Activated T-cell treated with anti-CD3 and anti-CD28 coated beads for 4 hours (primary cell): ENCODE measurements around the gene MEI4.
"Not testable (repeated sequence)": the region's sequence is repeated elsewhere in the genome, so short reads cannot be mapped to it uniquely, and the experiment has no call there.

Experiments
- DNase-seq: peaks from one replicate; pipeline ENCODE4 v3.0.0-alpha.2; 2020

Gene MEI4

DNA sequence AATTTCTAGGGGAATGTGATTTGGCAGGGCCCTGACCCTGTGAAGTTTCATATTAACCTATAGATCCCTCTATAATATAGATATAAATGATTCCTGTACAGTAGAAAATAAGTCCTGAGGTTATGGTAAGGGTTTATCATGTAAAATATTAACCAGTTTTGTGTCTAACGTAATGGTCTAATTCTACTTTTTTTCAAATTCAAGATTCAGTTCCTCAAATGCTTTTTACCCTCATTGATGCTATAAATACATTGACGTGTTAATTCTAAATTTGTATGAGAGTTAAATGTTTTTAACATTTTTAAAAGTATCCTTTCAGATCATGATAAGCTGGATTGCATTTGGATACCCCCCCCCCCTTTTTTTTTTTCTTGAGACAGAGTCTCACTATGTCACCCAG is 169.4 kb downstream of the MEI4 start:
- DNase-seq = no peak

- DNase-seq = no peak
Observed at GRCh38 chr6:77825204-77825603, 172.4 kb downstream of the MEI4 start.

GRCh38 chr6:77829736-77830135 is 176.9 kb downstream of the MEI4 start:
- no peak for DNase-seq

GRCh38 chr6:77833749-77834148 is 180.9 kb downstream of the MEI4 start:
- DNase-seq = not testable (repeated sequence)

- no peak for DNase-seq
Observed at GRCh38 chr6:77834591-77834996, 181.8 kb downstream of the MEI4 start.

DNA sequence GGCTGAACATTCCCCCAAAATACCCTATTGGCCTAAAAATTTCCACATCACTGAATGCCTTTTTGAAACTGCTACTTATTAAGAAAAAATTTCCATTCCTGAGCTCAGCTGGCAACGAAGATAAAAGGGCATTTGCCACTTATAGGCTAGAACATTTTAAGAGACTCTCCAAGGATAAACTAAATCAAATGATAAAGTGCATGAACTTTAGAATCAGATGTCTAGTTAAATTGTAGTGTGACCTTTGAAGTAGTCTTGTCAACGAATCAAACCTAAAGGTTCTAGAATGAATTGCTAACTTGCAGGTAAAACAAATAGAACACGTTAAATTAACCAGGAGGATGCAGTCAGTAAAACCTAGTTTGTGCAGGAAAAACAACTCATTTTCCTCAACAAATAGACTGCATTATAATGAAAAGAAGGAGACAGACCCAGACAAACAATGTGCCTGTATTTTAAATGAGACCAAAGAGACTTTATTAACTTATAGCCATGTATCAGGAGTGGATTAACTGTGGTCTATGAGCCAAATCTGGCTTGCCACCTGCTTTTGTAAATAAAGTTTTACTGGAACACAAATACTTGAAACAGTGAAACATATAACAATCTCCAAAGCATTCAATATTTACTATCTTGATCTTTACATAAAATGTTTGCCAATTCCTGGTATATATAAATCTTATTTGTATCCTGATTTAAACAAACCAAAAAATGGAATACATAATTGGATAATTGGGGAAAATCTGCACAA is 184.4 kb downstream of the MEI4 start:
- no peak for DNase-seq

- DNase-seq = no peak
Observed at GRCh38 chr6:77839292-77839691, 186.5 kb downstream of the MEI4 start.

DNA sequence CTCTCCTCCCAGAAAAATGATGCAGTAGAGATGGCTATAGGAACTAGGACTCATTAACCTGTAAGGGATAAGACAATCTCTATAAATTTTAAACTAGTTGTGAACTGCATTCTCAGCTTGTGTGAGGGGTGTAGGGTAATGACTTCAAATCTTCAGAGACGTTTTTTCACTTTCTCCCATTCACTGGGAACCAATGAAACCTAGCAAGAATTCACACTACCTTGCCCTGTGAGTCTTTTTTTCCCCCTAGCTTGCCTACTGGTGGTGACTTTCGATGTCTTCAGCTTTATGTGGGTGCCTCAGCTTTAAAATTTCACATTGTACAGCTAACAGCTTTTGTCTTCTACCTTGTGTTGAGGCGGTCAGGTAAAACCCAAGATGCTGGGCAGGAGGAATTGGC is 192.0 kb downstream of the MEI4 start:
- DNase-seq = no peak

GRCh38 chr6:77853401-77853800 is 200.6 kb downstream of the MEI4 start:
- no peak for DNase-seq

DNA sequence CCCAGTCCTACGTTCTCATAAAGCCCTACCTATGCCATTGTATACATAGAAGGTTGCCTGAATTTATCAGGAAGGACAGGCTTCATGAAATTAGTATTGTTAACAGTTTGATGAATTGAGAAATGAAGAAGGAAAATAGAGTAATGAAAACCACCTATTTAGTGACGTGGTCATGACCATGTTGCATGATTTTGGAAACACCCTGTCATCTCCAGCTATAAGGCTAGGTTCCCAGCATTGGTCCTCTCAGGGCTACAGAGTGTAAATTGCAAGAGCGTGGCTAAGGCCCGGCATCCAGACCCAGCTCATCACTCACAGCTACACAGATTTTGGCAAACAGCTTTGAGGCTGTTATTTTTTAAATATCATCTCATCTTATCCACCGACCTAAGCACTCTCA is 203.6 kb downstream of the MEI4 start:
- no peak for DNase-seq

DNA sequence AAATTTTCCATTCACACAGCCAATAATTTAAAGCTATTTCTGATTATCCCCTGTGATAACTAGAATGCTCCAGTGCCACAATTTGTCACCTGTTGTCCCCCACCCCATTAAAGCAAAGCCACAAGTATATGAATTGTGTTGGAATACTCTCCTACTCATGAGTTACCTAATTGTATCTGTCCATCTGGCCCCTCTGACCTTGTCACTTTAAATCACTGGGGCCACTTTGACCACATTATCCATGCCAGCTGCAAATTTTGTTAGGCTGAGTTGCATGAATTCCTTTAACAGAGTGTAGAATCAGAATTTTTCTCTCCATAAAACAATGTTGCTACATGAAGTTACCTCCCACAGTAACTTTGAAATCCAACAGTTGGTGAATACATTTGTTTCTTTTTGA is 204.6 kb downstream of the MEI4 start:
- DNase-seq = no peak

- no peak for DNase-seq
Observed at GRCh38 chr6:77876300-77876699, 223.5 kb downstream of the MEI4 start.

DNA sequence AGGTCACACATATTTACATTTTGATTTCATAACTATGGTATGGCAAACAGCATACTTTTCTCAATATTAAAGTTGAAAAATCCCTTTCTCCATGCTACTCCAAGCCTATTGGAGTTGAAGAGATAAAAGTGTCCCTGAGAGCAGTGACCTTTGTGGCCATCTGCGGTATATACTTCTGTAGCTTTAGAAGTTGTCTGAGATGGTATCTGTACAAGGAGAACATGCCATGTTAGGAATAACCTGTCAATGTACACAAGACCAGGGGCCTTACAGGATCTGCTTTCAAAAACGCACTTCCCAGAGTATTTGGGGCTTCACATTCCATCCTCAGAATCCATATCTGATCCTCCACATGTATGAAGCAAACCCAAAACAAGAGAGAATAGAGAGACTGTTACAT is 226.7 kb downstream of the MEI4 start:
- no peak for DNase-seq

GRCh38 chr6:77880501-77880900 is 227.7 kb downstream of the MEI4 start:
- DNase-seq = no peak

DNA sequence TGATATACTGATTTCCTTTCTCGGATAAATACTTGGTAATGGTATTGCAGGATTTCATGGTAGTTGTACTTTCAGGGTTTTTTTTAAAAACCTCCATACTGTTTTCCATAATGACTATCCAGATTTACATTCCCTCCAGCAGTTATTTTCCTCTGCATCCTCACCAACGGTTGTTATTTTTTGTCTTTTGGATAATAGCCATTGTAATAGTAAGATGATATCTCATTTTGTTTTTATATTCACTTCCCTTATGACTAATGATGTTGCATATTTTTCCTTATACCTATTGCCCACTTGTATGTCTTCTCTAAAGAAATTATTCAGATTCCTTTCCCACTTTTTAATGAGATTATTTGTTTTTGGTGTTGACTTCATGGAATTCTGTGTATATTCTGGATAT is 231.0 kb downstream of the MEI4 start:
- no peak for DNase-seq

DNA sequence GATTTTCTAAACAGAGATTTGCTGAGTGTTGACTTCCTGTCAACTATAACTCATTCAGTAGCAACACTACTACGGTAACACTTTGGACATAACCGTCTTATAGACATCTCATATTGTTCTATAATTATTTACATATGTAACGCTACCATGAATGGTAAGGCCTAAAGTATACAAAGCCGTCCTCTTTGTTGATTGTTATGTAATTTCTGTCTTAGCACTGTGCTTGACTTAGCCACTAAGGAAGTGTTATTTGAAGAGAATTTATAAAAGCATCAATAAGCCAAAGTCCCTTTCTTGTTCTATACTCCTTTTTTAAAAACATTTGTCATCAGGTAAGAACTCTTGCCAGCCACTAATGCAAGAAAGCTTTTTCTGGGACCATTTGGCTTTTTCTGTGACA is 240.6 kb downstream of the MEI4 start:
- no peak for DNase-seq

DNA sequence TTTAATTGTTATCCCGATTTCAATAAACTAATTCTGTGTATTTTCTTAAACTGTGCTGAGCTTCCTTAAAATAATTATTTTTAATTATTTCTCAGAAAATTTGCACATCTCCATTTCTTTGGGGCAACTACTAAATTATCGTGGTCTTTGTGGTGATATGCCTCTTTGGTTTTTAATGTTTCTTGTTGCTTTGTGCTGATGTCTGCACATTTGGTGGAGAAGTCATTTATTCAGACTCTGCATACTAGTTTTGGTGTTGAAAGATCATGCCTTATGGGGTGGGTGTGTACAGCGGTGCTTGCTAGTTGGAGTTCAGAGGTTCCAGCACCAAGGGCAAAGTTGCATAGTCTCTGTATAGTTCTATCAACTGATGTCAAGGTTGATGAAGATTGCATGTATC is 253.2 kb downstream of the MEI4 start:
- no peak for DNase-seq

- no peak for DNase-seq
Observed at GRCh38 chr6:77910826-77911225, 258.0 kb downstream of the MEI4 start.

GRCh38 chr6:77926198-77926751 is 273.4 kb downstream of the MEI4 start:
- DNase-seq = no peak

DNA sequence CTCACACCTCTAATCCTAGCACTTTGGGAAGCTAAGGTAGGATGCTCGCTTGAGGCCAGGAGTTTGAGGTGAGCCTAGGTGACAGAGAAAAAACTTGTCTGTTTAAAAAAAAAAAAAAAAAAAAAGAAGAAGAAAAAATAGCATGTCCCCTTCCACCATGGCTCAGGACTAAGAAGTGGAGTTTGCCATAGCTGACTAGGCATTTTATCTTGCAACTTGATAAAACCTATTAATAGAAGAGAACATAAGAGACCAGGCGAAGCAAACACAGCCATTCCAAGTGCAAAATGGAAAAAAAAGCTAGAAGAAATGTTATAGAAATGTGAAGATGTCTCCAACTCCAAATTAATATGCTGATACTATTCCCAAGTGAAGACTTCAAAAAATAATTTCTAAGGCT is 277.5 kb downstream of the MEI4 start:
- no peak for DNase-seq

GRCh38 chr6:77930952-77931351 is 278.1 kb downstream of the MEI4 start:
- no peak for DNase-seq

DNA sequence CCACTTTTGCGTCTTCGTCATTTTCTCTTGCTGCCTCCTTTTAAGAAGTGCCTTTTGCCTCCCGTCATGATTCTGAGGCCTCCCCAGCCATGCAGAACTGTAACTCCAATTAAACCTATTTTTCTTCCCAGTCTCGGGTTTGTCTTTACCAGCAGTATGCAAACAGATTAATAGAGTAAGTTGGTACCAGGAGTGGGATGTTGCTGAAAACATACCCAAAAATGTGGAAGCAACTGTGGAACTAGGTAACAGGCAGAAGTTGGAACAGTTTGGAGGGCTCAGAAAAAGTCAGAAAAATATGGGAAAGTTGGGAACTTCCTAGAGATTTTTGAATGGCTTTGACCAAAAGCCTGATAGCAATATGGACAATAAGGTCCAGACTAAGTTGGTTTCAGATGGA is 309.2 kb downstream of the MEI4 start:
- DNase-seq = no peak

DNA sequence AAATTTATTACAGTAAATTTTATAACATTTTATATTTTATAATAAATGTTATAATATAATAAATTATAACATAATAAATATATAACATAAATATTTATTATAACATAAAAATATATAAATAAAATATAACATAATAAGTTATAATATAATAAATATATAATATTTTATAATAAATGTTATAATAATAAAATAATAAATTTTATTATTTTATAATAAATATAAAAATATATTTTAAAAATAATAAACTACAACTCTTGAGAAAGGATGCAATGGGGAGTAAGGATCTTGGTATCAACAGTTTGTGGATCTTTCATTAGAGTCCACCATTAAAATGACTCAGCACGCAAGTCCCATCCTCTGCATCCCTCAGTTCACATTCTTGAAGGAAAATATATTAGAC is 312.6 kb downstream of the MEI4 start:
- no peak for DNase-seq

DNA sequence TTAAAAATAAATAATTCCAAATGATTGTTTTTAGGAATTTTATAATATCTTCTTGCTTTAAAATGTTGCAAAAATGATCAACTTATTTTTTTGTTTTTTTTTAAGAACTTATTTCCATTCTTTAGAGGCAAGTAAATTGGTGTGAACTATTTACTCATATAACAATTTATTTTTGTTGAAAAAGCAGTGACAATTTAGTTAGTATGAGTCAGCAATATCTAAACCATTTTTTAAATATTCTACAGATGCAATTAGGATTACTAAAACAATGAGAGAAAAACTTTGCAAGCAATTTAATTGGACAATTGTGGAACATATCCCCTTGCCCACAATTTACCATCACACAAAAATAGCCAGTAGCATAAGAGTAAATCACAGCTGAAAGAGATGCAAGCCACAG is 319.5 kb downstream of the MEI4 start:
- no peak for DNase-seq
